Measurements from ENCODE around the gene ACOT8. TPM values are rescaled to one million over a fixed set of nuclear protein-coding genes. Genes with fewer than 3 reads are reported as not detected.

Gene ACOT8
- polyA plus RNA-seq, 1 experiment = 27.0 TPM

- CTCF ChIA-PET = no interaction called here
- no peaks in the 10 kb centered on the region; the same call in 1 of the 2 replicates for H3K9me3 ChIP-seq (ENCODE audit: control insufficient read depth, insufficient read depth, low read length)
- H3K4me3 ChIP-seq (ENCODE audit: low read depth, low read length) = peak overlapping the region; percentile 27; the same call in 1 of the 2 replicates
- no peak for TF ChIP-seq CTCF (IDR thresholded peaks at IDR 0.05; ENCODE audit: low read depth, low read length)
- H3K27ac ChIP-seq (ENCODE audit: low read depth, low read length) = peak overlapping the region; percentile 1
- H3K27me3 ChIP-seq (ENCODE audit: control insufficient read depth, insufficient read depth, low read length) = no peaks in the 10 kb centered on the region
- POLR2A ChIA-PET = no interaction called here
- no peak for DNase-seq (ENCODE audit: low read depth, low spot score)
Measured at GRCh38 chr20:45835825-45836224, 21.4 kb downstream of the ACOT8 start.

- ChIA-PET POLR2A (no interaction called here), CTCF (no interaction called here)
- no peaks in the 10 kb centered on the region; the same call in 1 of the 2 replicates for H3K9me3 ChIP-seq (ENCODE audit: control insufficient read depth, insufficient read depth, low read length)
- H3K27ac ChIP-seq (ENCODE audit: low read depth, low read length) = no peak overlapping the region
- no peak for TF ChIP-seq CTCF (IDR thresholded peaks at IDR 0.05; ENCODE audit: low read depth, low read length)
- peak overlapping the region; percentile 83; the same call in 1 of the 2 replicates for H3K4me3 ChIP-seq (ENCODE audit: low read depth, low read length)
- no peak for DNase-seq (ENCODE audit: low read depth, low spot score)
- no peaks in the 10 kb centered on the region for H3K27me3 ChIP-seq (ENCODE audit: control insufficient read depth, insufficient read depth, low read length)
Measured at GRCh38 chr20:45835329-45835765, 21.8 kb downstream of the ACOT8 start.

- Histone ChIP-seq H3K27me3 (ENCODE audit: control insufficient read depth, insufficient read depth, low read length) (no peaks in the 10 kb centered on the region), H3K9me3 (ENCODE audit: control insufficient read depth, insufficient read depth, low read length) (no peaks in the 10 kb centered on the region; the same call in 1 of the 2 replicates), H3K4me3 (ENCODE audit: low read depth, low read length) (peak overlapping the region; percentile 83), H3K27ac (ENCODE audit: low read depth, low read length) (peak overlapping the region; percentile 0)
- CTCF ChIA-PET = interaction anchor here (0.9 to 3.2 kb wide), 2 partner anchors 10 to 36 kb away, joined by 3 to 14 read pairs; no protein-coding TSS in a partner anchor
- POLR2A ChIA-PET = interaction anchor here (1.5 kb wide), 1 partner anchor 100 kb away, joined by 4 read pairs; no protein-coding TSS in a partner anchor
- TF ChIP-seq CTCF (IDR thresholded peaks at IDR 0.05; ENCODE audit: low read depth, low read length) = no peak
- no peak for DNase-seq (ENCODE audit: low read depth, low spot score)
Measured at GRCh38 chr20:45834797-45835161, 22.4 kb downstream of the ACOT8 start.

- H3K27me3 ChIP-seq (ENCODE audit: control insufficient read depth, insufficient read depth, low read length) = no peaks in the 10 kb centered on the region
- ChIA-PET POLR2A (interaction anchor here (0.9 to 1.5 kb wide), 6 partner anchors 12 to 101 kb away, joined by 3 to 6 read pairs (median 4); no protein-coding TSS in a partner anchor), CTCF (interaction anchor here (0.9 to 3.2 kb wide), 3 partner anchors 10 to 63 kb away, joined by 3 to 14 read pairs (median 3); no protein-coding TSS in a partner anchor)
- no peak for TF ChIP-seq CTCF (IDR thresholded peaks at IDR 0.05; ENCODE audit: low read depth, low read length)
- peak overlapping the region; percentile 81 for H3K27ac ChIP-seq (ENCODE audit: low read depth, low read length)
- H3K9me3 ChIP-seq (ENCODE audit: control insufficient read depth, insufficient read depth, low read length) = no peaks in the 10 kb centered on the region; the same call in 1 of the 2 replicates
- peak overlapping the region; percentile 83 for H3K4me3 ChIP-seq (ENCODE audit: low read depth, low read length)
- no peak for DNase-seq (ENCODE audit: low read depth, low spot score)
Measured at GRCh38 chr20:45833883-45834796, 23.1 kb downstream of the ACOT8 start.

All from AG04450 (cell line).